Caco-2 (cell line): ENCODE measurements around the gene HOXB6. TPM values are rescaled to one million over a fixed set of nuclear protein-coding genes. Genes with fewer than 3 reads are reported as not detected.
A peak's percentile ranks its signal among the peaks of the same experiment; 100 is the strongest.

Experiments used
- BruUV-seq: library from RNA; stranded (reverse); fragments of 400-500 nt; replicated peaks from 2 replicates; lab custom pipeline; 2021; lab: Mats Ljungman, UMichigan
- CTCF ChIA-PET: fragments of 300-600 bp; sonication (Branson Sonifier 250); formaldehyde crosslinking; loops from one replicate; lab custom pipeline; 2022; ENCODE audit warnings: antibody characterized with exemption; lab: Charles Lee
- POLR2A ChIA-PET: fragments of 300-600 bp; sonication (Branson Sonifier 250); formaldehyde crosslinking; loops from one replicate; lab custom pipeline; 2022; ENCODE audit warnings: antibody characterized with exemption; lab: Charles Lee
- DNase-seq, 2 experiments: peaks; one replicate each; pipeline versions ENCODE4 v3.0.0 to v3.0.0-alpha.2; 2020 to 2022
- H3K27me3 ChIP-seq: replicated peaks from 2 replicates; pipeline ENCODE4 v1.6.0; 2011; ENCODE audit warnings: low read length; ENCODE audit not compliant: control insufficient read depth, insufficient read depth
- H3K36me3 ChIP-seq: 2 replicates; pipeline ENCODE4 v1.5.1; 2011; ENCODE audit warnings: low read length; ENCODE audit not compliant: control insufficient read depth, insufficient read depth
- H3K4me1 ChIP-seq: fragments of 250-450 bp; sonication (Bioruptor Pico); 2 replicates; pipeline ENCODE4 v1.5.1; 2020; ENCODE audit warnings: mild to moderate bottlenecking
- H3K4me3 ChIP-seq: 2 replicates; pipeline ENCODE4 v1.5.1; 2011; ENCODE audit warnings: low read depth, mild to moderate bottlenecking, control low read depth, low read length
- H3K9me3 ChIP-seq: fragments of 250-450 bp; sonication (Bioruptor Pico); 2 replicates; pipeline ENCODE4 v1.5.1; 2020; ENCODE audit warnings: mild to moderate bottlenecking, moderate library complexity
- H3K27ac Mint-ChIP-seq: one replicate; pipeline ENCODE4 v1.8.0; 2022; ENCODE audit warnings: mixed read lengths; ENCODE audit not compliant: unreplicated experiment
- H3K27me3 Mint-ChIP-seq: one replicate; pipeline ENCODE4 v1.8.0; 2022; ENCODE audit warnings: mixed read lengths; ENCODE audit not compliant: insufficient read depth, unreplicated experiment
- H3K36me3 Mint-ChIP-seq: one replicate; pipeline ENCODE4 v1.8.0; 2022; ENCODE audit warnings: mild to moderate bottlenecking, mixed read lengths; ENCODE audit not compliant: insufficient read depth, unreplicated experiment
- H3K4me1 Mint-ChIP-seq: one replicate; pipeline ENCODE4 v1.8.0; 2022; ENCODE audit warnings: low read depth, mixed read lengths; ENCODE audit not compliant: unreplicated experiment
- H3K4me3 Mint-ChIP-seq: one replicate; pipeline ENCODE4 v1.8.0; 2022; ENCODE audit warnings: mild to moderate bottlenecking, moderate library complexity, mixed read lengths; ENCODE audit not compliant: unreplicated experiment
- H3K9me3 Mint-ChIP-seq: one replicate; pipeline ENCODE4 v1.8.0; 2022; ENCODE audit warnings: mixed read lengths; ENCODE audit not compliant: unreplicated experiment
- CTCF ChIP-seq, 2 experiments: fragments of 200-600 bp in 1 of 2; IDR thresholded peaks; 1 replicate in 1 of 2; 2 replicates in 1 of 2; pipeline versions ENCODE4 v1.5.1 to v1.8.0; 2011 to 2022; ENCODE audit warnings: antibody characterized with exemption in 1 of 2, control low read depth in 1 of 2, inconsistent platforms in 1 of 2, low read depth in 1 of 2, low read length in 1 of 2, mild to moderate bottlenecking in 1 of 2, moderate library complexity in 1 of 2; ENCODE audit not compliant: insufficient read depth in 1 of 2, severe bottlenecking in 1 of 2, unreplicated experiment in 1 of 2
- intact Hi-C: fragments of 100-400 bp; cut with micrococcal nuclease; formaldehyde crosslinking; loops from one replicate; pipeline ENCODE4 v1.10.0; 2022; ENCODE audit not compliant: unreplicated experiment
- total RNA-seq: library from RNA; stranded (reverse); gene quantifications from 2 replicates; pipeline ENCODE4 v1.2.3, GENCODE V29; 2022

The HOXB6 gene
- total RNA-seq, 1 experiment from 2014 or later = 1.9 TPM

- Mint-ChIP-seq H3K4me1 (peaks cover 41% of the 10 kb centered on the region), H3K4me3 (peak overlapping the region; percentile 86), H3K36me3 (no peaks in the 10 kb centered on the region), H3K9me3 (no peaks in the 10 kb centered on the region), H3K27me3 (peaks cover 22% of the 10 kb centered on the region), H3K27ac (no peak overlapping the region)
- CTCF ChIA-PET = interaction anchor here (0.5 to 1.4 kb wide), 2 partner anchors 20 to 207 kb away, joined by 3 read pairs; no protein-coding TSS in a partner anchor
- DNase-seq = no peak
- Histone ChIP-seq H3K9me3 (no peaks in the 10 kb centered on the region), H3K27me3 (peaks cover 4% of the 10 kb centered on the region), H3K4me1 (peaks cover 45% of the 10 kb centered on the region), H3K4me3 (no peak overlapping the region), H3K36me3 (no peaks in the 10 kb centered on the region)
- no peak for TF ChIP-seq CTCF (IDR thresholded peaks at IDR 0.05; ENCODE audit: insufficient read depth in 1 of 2, low read depth in 1 of 2, low read length in 1 of 2, severe bottlenecking in 1 of 2, unreplicated experiment in 1 of 2)
- BruUV-seq = no TSS peak
- POLR2A ChIA-PET = interaction anchor here (0.5 kb wide), 1 partner anchor 204 kb away, joined by 3 read pairs; no protein-coding TSS in a partner anchor
- intact Hi-C loops = no loop called here
Measured at GRCh38 chr17:48598736-48599135, 6.0 kb downstream of the HOXB6 start.

- H3K4me3 ChIP-seq = peak overlapping the region; percentile 52
Measured at GRCh38 chr17:48597778-48598631, 6.8 kb downstream of the HOXB6 start.

GRCh38 chr17:48597528-48597777, 7.3 kb downstream of the HOXB6 start:
- no peaks in the 10 kb centered on the region for H3K9me3 ChIP-seq
- H3K4me3 ChIP-seq = peak overlapping the region; percentile 52
- H3K36me3 ChIP-seq = no peaks in the 10 kb centered on the region
- peaks cover 4% of the 10 kb centered on the region for H3K27me3 ChIP-seq
- intact Hi-C loops = no loop called here
- BruUV-seq = no TSS peak
- ChIA-PET POLR2A (no interaction called here), CTCF (interaction anchor here (0.6 kb wide), 1 partner anchor 455 kb away, joined by 3 read pairs; no protein-coding TSS in a partner anchor)
- TF ChIP-seq CTCF (IDR thresholded peaks at IDR 0.05; ENCODE audit: insufficient read depth in 1 of 2, low read depth in 1 of 2, low read length in 1 of 2, severe bottlenecking in 1 of 2, unreplicated experiment in 1 of 2) = no peak
- Mint-ChIP-seq H3K9me3 (no peaks in the 10 kb centered on the region), H3K4me3 (peak overlapping the region; percentile 86), H3K36me3 (no peaks in the 10 kb centered on the region), H3K27ac (no peak overlapping the region), H3K4me1 (peaks cover 34% of the 10 kb centered on the region), H3K27me3 (peaks cover 18% of the 10 kb centered on the region)
- DNase-seq = no peak
- H3K4me1 ChIP-seq = peaks cover 40% of the 10 kb centered on the region

More at GRCh38 chr17:48597778-48598631, 6.8 kb downstream of the HOXB6 start:
- Histone ChIP-seq H3K36me3 (no peaks in the 10 kb centered on the region), H3K9me3 (no peaks in the 10 kb centered on the region), H3K27me3 (peaks cover 4% of the 10 kb centered on the region), H3K4me1 (peaks cover 45% of the 10 kb centered on the region)
- Mint-ChIP-seq H3K27ac (peak overlapping the region; percentile 48), H3K4me1 (peaks cover 35% of the 10 kb centered on the region), H3K36me3 (no peaks in the 10 kb centered on the region), H3K27me3 (peaks cover 18% of the 10 kb centered on the region), H3K9me3 (no peaks in the 10 kb centered on the region), H3K4me3 (peak overlapping the region; percentile 86)
- ChIA-PET POLR2A (no interaction called here), CTCF (interaction anchor here (1.4 kb wide), 1 partner anchor 21 kb away, joined by 3 read pairs; no protein-coding TSS in a partner anchor)
- BruUV-seq = no TSS peak
- peak in 1 of 2 experiments; percentile 70 for DNase-seq
- intact Hi-C loops = no loop called here
- TF ChIP-seq CTCF (IDR thresholded peaks at IDR 0.05; ENCODE audit: insufficient read depth in 1 of 2, low read depth in 1 of 2, low read length in 1 of 2, severe bottlenecking in 1 of 2, unreplicated experiment in 1 of 2) = no peak
